GM12878 (cell line): ENCODE data around the gene NOTCH1.

Experiments used
- BHLHE40 ChIP-seq, 2 experiments: fragments of 450-650 bp in 1 of 2; IDR thresholded peaks; 2 replicates each; pipeline ENCODE4 v1.6.1; 2011 to 2017; ENCODE audit warnings: low read depth in 2 of 2, borderline replicate concordance in 1 of 2, improper control_type of control experiment in 1 of 2, low read length in 1 of 2, mild to moderate bottlenecking in 1 of 2
- CHD4 ChIP-seq: fragments of 200-600 bp; sonication (generic); IDR thresholded peaks from 2 replicates; pipeline ENCODE4 v1.6.1; 2016; ENCODE audit warnings: mild to moderate bottlenecking
- ESRRA ChIP-seq: IDR thresholded peaks from 2 replicates; pipeline ENCODE4 v1.6.1; 2012; ENCODE audit warnings: mild to moderate bottlenecking, low read length, improper control_type of control experiment
- EZH2 ChIP-seq: IDR thresholded peaks from 2 replicates; pipeline ENCODE4 v1.6.1; 2012; ENCODE audit warnings: low read depth, mild to moderate bottlenecking, control low read depth, inconsistent platforms, low read length, borderline replicate concordance; ENCODE audit not compliant: control insufficient read depth
- FOXM1 ChIP-seq: IDR thresholded peaks from 2 replicates; pipeline ENCODE4 v1.6.1; 2012; ENCODE audit warnings: low read depth, mild to moderate bottlenecking, inconsistent platforms, low read length, moderate library complexity
- RAD51 ChIP-seq: fragments of 450-650 bp; IDR thresholded peaks from 2 replicates; pipeline ENCODE4 v1.6.1; 2016; ENCODE audit warnings: moderate library complexity, mild to moderate bottlenecking, inconsistent platforms
- ZNF384 ChIP-seq: IDR thresholded peaks from 2 replicates; pipeline ENCODE4 v1.6.1; 2012; ENCODE audit warnings: low read depth, mild to moderate bottlenecking, low read length, improper control_type of control experiment, borderline replicate concordance

GRCh38 chr9:136534366-136534765, 11.5 kb downstream of the NOTCH1 start:
- no peak for TF ChIP-seq BHLHE40 (IDR thresholded peaks at IDR 0.05; ENCODE audit: borderline replicate concordance in 1 of 2, low read depth in 2 of 2, low read length in 1 of 2)
- no peak for TF ChIP-seq EZH2
- no peak for TF ChIP-seq FOXM1
- no peak for TF ChIP-seq CHD4
- TF ChIP-seq RAD51: no peak
- no peak for TF ChIP-seq ZNF384
- no peak for TF ChIP-seq ESRRA
